T-cell (primary cell): ENCODE results near the gene MZB1. TPM values are rescaled to one million over a fixed set of nuclear protein-coding genes. Genes with fewer than 3 reads are reported as not detected.

Experiments used
- ATAC-seq, 4 experiments: fragments of 200-7000 bp in 3 of 4; fragments of 150-1000 bp in 1 of 4; cut with Tn5 transposase; replicated peaks in 1 of 4; 1 replicate in 3 of 4; 2 replicates in 1 of 4; pipeline ENCODE4 v1.10.0; 2021; ENCODE audit warnings: moderate library complexity in 3 of 4, mild to moderate bottlenecking in 2 of 4, moderate number of reproducible peaks in 1 of 4
- CTCF ChIA-PET, 2 donors: fragments of 300-600 bp; sonication (Branson Sonifier 250); formaldehyde crosslinking; loops; one replicate each; lab custom pipeline; 2022; ENCODE audit warnings: antibody characterized with exemption in 2 of 2; lab: Charles Lee
- POLR2A ChIA-PET, 2 donors: fragments of 300-600 bp; sonication (Branson Sonifier 250); formaldehyde crosslinking; loops; one replicate each; lab custom pipeline; 2022; ENCODE audit warnings: antibody characterized with exemption in 2 of 2; lab: Charles Lee
- DNase-seq, 35 experiments: peaks; one replicate each; pipeline versions ENCODE4 v3.0.0 to v3.0.0-alpha.2; 2013 to 2023
- H3K27ac ChIP-seq: one replicate; pipeline ENCODE4 v1.5.1; 2013; ENCODE audit warnings: low read length
- H3K27me3 ChIP-seq, 2 experiments: replicated peaks in 1 of 2; 1 replicate in 1 of 2; 2 replicates in 1 of 2; pipeline versions ENCODE4 v1.6.1 to v1.7.0; 2013; ENCODE audit warnings: low read length in 1 of 2, mixed read lengths in 1 of 2; ENCODE audit not compliant: control insufficient read depth in 2 of 2, insufficient read depth in 2 of 2; ENCODE audit errors: extremely low read depth in 1 of 2
- H3K36me3 ChIP-seq, 2 donors: 1 replicate in 1 of 2; 2 replicates in 1 of 2; pipeline versions ENCODE4 v1.6.1 to v1.7.0; 2013; ENCODE audit warnings: low read length in 1 of 2; ENCODE audit not compliant: control insufficient read depth in 2 of 2, insufficient read depth in 1 of 2; ENCODE audit errors: extremely low read depth in 1 of 2
- H3K4me1 ChIP-seq, 2 experiments: 1 replicate in 1 of 2; 2 replicates in 1 of 2; pipeline versions ENCODE4 v1.6.1 to v1.7.0; 2013; ENCODE audit warnings: low read length in 2 of 2, mixed read lengths in 1 of 2; ENCODE audit not compliant: insufficient read depth in 2 of 2, control insufficient read depth in 1 of 2; ENCODE audit errors: extremely low read depth in 1 of 2
- H3K4me3 ChIP-seq, 2 donors: 1 replicate in 1 of 2; 2 replicates in 1 of 2; pipeline versions ENCODE4 v1.5.1 to v1.7.0; 2013; ENCODE audit warnings: mild to moderate bottlenecking in 2 of 2, low read length in 1 of 2, moderate library complexity in 1 of 2; ENCODE audit not compliant: control insufficient read depth in 1 of 2; ENCODE audit errors: extremely low read depth in 1 of 2
- H3K9me3 ChIP-seq: 2 replicates; pipeline ENCODE4 v1.7.0; 2013
- H3K27ac Mint-ChIP-seq, 2 donors: one replicate each; pipeline ENCODE4 v1.8.0; 2020 to 2021; ENCODE audit warnings: mild to moderate bottlenecking in 2 of 2, mixed read lengths in 2 of 2
- H3K27me3 Mint-ChIP-seq, 2 donors: one replicate each; pipeline ENCODE4 v1.8.0; 2021 to 2022; ENCODE audit warnings: mixed read lengths in 2 of 2
- H3K36me3 Mint-ChIP-seq: one replicate; pipeline ENCODE4 v1.8.0; 2021; ENCODE audit warnings: mixed read lengths
- H3K4me1 Mint-ChIP-seq, 3 donors: one replicate each; pipeline ENCODE4 v1.8.0; 2020 to 2022; ENCODE audit warnings: mixed read lengths in 3 of 3, mild to moderate bottlenecking in 1 of 3
- H3K4me3 Mint-ChIP-seq, 3 donors: one replicate each; pipeline ENCODE4 v1.8.0; 2020 to 2022; ENCODE audit warnings: mild to moderate bottlenecking in 3 of 3, mixed read lengths in 3 of 3, moderate library complexity in 3 of 3
- H3K9me3 Mint-ChIP-seq, 3 donors: one replicate each; pipeline ENCODE4 v1.8.0; 2020 to 2022; ENCODE audit warnings: mixed read lengths in 3 of 3
- WGBS: methylation state at CpG from one replicate; pipeline ENCODE4 v1.1.5; 2013; ENCODE audit warnings: missing lambda C conversion rate; ENCODE audit not compliant: insufficient coverage; 5-methylcytosine and 5-hydroxymethylcytosine counted together
- total RNA-seq, 35 experiments: library from RNA in 6 of 35; stranded (reverse) in 6 of 35; fragments of 120-200 nt in 1 of 35; gene quantifications; one replicate each; pipeline versions ENCODE4 v1.2.1 to v1.2.4 and lab custom pipeline; 2013 to 2026

Gene MZB1
- total RNA-seq, 5 donors from 2014 or later (not counting 1 experiment from before 2014, with no cell fraction given): 2.2 to 6.5 (median 5.0) TPM

- Mint-ChIP-seq H3K27me3 (no peaks in the 10 kb centered on the region), H3K4me3 (peak within 1 kb of the TSS in 1 of 3 donors; percentile 78), H3K4me1 (peaks cover 28 to 38% (median 29%) of the 10 kb centered on the region in 3 donors), H3K36me3 (no peaks in the 10 kb centered on the region), H3K27ac (peak within 1 kb of the TSS; percentile 46 to 52), H3K9me3 (no peaks in the 10 kb centered on the region)
- CTCF ChIA-PET: no interaction called here
- Histone ChIP-seq H3K4me1 (peaks cover 3 to 32% of the 10 kb centered on the region in 2 experiments), H3K9me3 (no peaks in the 10 kb centered on the region), H3K27ac (no peak within 1 kb of the TSS), H3K27me3 (no peaks in the 10 kb centered on the region), H3K4me3 (no peak within 1 kb of the TSS), H3K36me3 (no peaks in the 10 kb centered on the region)
- DNase-seq (no peak), ATAC-seq (no peak)
- POLR2A ChIA-PET: no interaction called here
- WGBS: 89% methylated on average over 5 of the region's 10 CpGs
Observed at GRCh38 chr5:139383275-139383992, 6.3 kb downstream of the MZB1 start, which contains the start of gene SLC23A1. TSS of gene SLC23A1 (minus strand) at chr5:139383297. CDS start at chr5:139383253, 44 bp downstream.

- DNase-seq (no peak), ATAC-seq (no peak)
- Mint-ChIP-seq H3K27ac (no peak overlapping the region), H3K9me3 (no peaks in the 10 kb centered on the region), H3K4me1 (peaks cover 24 to 38% (median 28%) of the 10 kb centered on the region in 3 donors), H3K36me3 (no peaks in the 10 kb centered on the region), H3K27me3 (no peaks in the 10 kb centered on the region), H3K4me3 (no peak overlapping the region)
- ChIA-PET CTCF (no interaction called here), POLR2A (no interaction called here)
- Histone ChIP-seq H3K36me3 (no peaks in the 10 kb centered on the region), H3K4me1 (peaks cover 3 to 25% of the 10 kb centered on the region in 2 experiments), H3K9me3 (no peaks in the 10 kb centered on the region), H3K4me3 (no peak overlapping the region), H3K27me3 (no peaks in the 10 kb centered on the region), H3K27ac (no peak overlapping the region)
- WGBS: 86% methylated on average over 2 of the region's 3 CpGs
Observed at GRCh38 chr5:139382807-139383206, 6.9 kb downstream of the MZB1 start.

- Mint-ChIP-seq H3K27me3 (no peaks in the 10 kb centered on the region), H3K4me3 (no peak overlapping the region), H3K27ac (no peak overlapping the region), H3K36me3 (peaks cover 6% of the 10 kb centered on the region), H3K9me3 (no peaks in the 10 kb centered on the region), H3K4me1 (peaks cover 24 to 37% (median 28%) of the 10 kb centered on the region in 3 donors)
- ATAC-seq (no peak), DNase-seq (no peak)
- Histone ChIP-seq H3K4me1 (peaks cover 3 to 23% of the 10 kb centered on the region in 2 experiments), H3K9me3 (no peaks in the 10 kb centered on the region), H3K27me3 (no peaks in the 10 kb centered on the region), H3K4me3 (no peak overlapping the region), H3K36me3 (no peaks in the 10 kb centered on the region), H3K27ac (no peak overlapping the region)
- CTCF ChIA-PET: no interaction called here
- 88% methylated on average over 20 of the region's 28 CpGs for WGBS
- POLR2A ChIA-PET: interaction anchor here in 1 of 2 donors (0.7 kb wide), 1 partner anchor 734 kb away, joined by 5 read pairs; no protein-coding TSS in a partner anchor
Observed at GRCh38 chr5:139381837-139382761, 7.6 kb downstream of the MZB1 start.

GRCh38 chr5:139379626-139380449 lies 9.9 kb downstream of the MZB1 start:
- H3K9me3 ChIP-seq: no peaks in the 10 kb centered on the region
- no peak overlapping the region for H3K27ac ChIP-seq
- peaks cover 3 to 17% of the 10 kb centered on the region in 2 experiments for H3K4me1 ChIP-seq
- Mint-ChIP-seq H3K4me3 (no peak overlapping the region), H3K36me3 (peaks cover 11% of the 10 kb centered on the region), H3K4me1 (peaks cover 7 to 20% (median 16%) of the 10 kb centered on the region in 3 donors), H3K27me3 (no peaks in the 10 kb centered on the region), H3K9me3 (no peaks in the 10 kb centered on the region), H3K27ac (no peak overlapping the region)
- ChIA-PET POLR2A (no interaction called here), CTCF (no interaction called here)
- no peak overlapping the region for H3K4me3 ChIP-seq
- peaks cover 0 to 2% of the 10 kb centered on the region in 2 donors for H3K36me3 ChIP-seq
- WGBS: 95% methylated on average over 10 of the region's 15 CpGs
- no peaks in the 10 kb centered on the region for H3K27me3 ChIP-seq
- ATAC-seq (no peak), DNase-seq (no peak)

- Histone ChIP-seq H3K36me3 (peaks cover 0 to 5% of the 10 kb centered on the region in 2 donors), H3K4me1 (peaks cover 0 to 9% of the 10 kb centered on the region in 2 experiments), H3K27ac (no peak overlapping the region), H3K27me3 (no peaks in the 10 kb centered on the region), H3K9me3 (no peaks in the 10 kb centered on the region), H3K4me3 (no peak overlapping the region)
- Mint-ChIP-seq H3K27ac (no peak overlapping the region), H3K27me3 (no peaks in the 10 kb centered on the region), H3K36me3 (peaks cover 14% of the 10 kb centered on the region), H3K9me3 (no peaks in the 10 kb centered on the region), H3K4me1 (peaks cover 0 to 12% (median 9%) of the 10 kb centered on the region in 3 donors), H3K4me3 (no peak overlapping the region)
- POLR2A ChIA-PET: interaction anchor here in 1 of 2 donors (0.6 kb wide), 1 partner anchor 83 kb away, joined by 3 read pairs; no protein-coding TSS in a partner anchor
- DNase-seq (no peak), ATAC-seq (no peak)
- CTCF ChIA-PET: no interaction called here
- 96% methylated on average over 7 of the region's 13 CpGs for WGBS
Observed at GRCh38 chr5:139378941-139379361, 10.8 kb downstream of the MZB1 start.
